NCI-H2171 treated with DMSO at 0.1 percent for 48 hours (cell line): ENCODE data around the gene EIF5.
"Not testable (repeated sequence)": the region's sequence is repeated elsewhere in the genome, so short reads cannot be mapped to it uniquely, and the experiment has no call there.

Source experiments
- DNase-seq: peaks from one replicate; lab custom pipeline; 2025; lab: John Stamatoyannopoulos, UW

The EIF5 gene

DNA sequence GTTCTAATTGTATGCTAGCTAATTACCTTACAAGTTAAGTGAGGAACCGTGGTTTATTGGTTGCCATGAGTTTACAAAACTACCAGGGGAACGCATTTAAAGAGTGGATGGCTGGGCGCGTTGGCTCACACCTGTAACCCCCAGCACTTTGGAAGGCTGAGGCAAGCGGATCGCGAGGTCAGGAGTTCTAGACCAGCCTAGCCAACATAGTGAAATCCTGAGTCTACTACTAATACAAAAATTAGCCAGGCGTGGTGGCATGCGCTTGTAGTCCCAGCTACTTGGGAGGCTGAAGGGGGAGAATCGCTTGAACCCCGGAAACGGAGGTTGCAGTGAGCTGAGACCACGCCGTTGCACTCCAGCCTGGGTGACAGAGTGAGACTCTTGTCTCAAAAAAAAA lies 2.2 kb downstream of the EIF5 start:
- DNase-seq: no peak

- DNase-seq: no peak
These were observed 3.8 kb downstream of the EIF5 start for GRCh38 chr14:103337794-103338193.

DNA sequence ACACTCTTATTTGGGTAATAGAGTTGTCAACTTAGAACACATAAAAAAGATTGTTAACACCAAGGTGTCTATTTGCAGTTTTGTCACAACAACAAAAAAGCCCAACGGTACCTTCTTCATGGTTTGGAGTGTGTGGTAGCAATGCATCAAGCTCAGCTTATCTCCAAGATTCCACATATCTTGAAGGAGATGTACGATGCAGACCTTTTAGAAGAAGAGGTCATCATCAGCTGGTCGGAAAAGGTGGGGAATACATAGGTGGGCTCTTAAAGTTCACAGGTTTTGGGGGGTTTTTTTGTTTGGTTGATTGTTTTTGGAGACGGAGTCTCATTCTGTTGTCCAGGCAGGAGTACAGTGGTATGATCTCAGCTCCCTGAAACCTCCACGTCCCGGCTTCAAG lies 5.5 kb downstream of the EIF5 start:
- no peak for DNase-seq

GRCh38 chr14:103340480-103341212 lies 6.6 kb downstream of the EIF5 start:
- no peak for DNase-seq

GRCh38 chr14:103341250-103342129 lies 7.5 kb downstream of the EIF5 start:
- DNase-seq: no peak

DNA sequence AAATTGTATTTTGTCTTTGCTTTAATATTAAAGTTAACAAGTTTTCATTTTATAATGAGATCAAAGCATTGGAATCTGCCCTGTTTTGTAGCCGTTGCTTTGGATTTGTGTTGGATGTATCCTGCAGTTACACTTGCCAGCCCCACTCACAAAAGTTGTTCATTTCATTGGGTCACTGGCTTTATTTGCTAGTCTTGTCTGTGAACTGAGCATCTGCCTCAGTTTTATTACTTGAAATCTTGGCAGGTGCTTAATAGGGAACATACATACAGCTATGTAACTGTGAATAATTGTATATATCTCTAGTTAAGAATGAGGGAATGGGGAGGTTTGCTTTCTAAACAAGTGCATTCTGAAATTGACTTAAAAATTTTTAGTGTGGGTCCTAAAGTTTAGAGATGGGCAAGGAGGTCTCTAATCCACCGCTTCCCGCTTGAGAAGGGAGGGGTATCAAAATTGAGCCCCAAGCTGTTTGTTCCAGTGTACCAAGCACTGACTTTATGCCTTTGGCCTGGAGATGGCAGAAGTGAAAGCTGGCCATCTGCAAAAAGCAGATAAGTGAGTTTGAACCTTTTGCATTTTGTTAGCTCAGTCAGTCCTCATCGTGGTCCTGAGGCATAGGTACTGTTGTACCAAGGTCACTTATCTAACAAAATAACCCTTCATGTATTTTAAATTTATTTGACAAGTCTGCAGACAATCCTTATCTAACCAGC lies 9.3 kb downstream of the EIF5 start:
- no peak for DNase-seq

DNA sequence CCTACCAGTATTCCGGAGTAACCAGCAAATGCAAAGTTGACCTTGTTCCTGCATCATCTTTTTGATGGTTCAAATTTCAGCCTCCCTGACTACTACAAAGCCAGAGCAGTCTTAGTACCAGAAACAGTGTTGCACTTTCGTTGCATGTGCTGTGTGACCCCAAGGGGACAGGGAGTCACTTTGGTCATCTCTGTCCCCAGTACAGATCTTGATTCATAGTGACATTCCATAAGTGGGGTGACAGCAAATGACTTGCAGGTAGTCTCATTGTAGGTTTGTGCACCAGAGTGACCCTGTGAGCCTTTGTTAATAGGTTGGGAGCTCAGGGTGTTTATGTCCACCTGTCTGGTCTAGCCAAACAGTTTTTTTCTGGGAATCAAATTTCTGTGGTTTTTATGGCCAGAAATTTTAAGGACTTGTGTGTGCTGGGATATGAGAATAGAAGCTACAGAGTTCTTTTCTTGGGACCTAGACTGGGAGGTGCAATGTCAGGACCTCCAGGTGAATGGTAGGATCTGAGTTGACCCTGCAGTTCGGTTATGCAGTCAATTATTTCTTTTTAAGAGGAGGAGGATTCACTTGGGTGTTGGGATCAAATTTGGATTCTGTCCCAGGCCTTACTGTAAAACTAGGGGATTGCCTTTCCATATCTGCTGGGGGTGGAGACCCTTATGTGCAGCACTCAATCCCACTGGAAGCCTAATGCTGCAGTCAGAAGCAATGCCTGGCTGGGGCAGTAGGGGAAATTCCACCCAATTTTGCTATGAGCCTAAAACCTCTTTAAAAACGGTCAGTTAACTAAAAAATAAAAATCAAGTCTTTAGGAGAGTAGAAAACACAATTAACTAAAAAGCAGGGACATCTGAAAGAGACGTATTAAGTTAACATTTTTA lies 10.1 kb downstream of the EIF5 start:
- no peak for DNase-seq

DNA sequence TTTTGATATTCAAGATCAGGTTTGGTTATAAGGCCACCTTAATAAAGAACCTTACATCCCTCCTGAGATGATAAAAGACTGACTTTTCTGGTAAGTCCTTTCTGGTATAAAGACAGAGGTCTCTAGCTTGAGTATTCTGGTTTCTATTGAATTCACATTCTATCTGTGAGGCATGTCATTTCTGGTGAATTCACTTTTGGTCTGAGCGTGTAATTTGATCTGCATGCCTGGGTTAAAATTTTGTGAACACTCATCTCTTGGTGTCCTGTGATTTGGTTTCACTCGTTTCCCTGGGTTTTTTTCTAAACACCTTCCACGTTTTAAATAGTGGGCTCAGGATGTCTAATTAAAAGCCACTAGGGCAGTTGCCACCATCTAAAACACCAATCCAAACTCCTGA lies 12.2 kb downstream of the EIF5 start:
- DNase-seq: peak; percentile 38

GRCh38 chr14:103347091-103347815 lies 13.2 kb downstream of the EIF5 start:
- no peak for DNase-seq

GRCh38 chr14:103348154-103348553 lies 14.1 kb downstream of the EIF5 start:
- no peak for DNase-seq

DNA sequence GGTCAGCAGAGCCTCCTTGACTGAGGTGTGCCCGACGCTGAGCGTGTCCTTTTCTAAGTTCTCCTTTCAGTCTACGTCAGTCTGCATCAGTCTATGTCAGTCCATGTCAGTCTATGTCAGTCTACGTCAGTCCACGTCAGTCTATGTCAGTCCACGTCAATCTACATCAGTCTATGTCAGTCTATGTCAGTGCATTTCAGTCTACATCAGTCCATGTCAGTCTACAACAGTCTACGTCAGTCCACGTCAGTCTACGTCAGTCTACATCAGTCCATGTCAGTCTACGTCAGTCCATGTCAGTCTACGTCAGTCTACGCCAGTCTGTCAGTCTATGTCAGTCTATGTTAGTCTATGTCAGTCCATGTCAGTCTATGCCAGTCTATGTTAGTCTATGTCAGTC lies 15.9 kb downstream of the EIF5 start:
- no peak for DNase-seq

- no peak for DNase-seq
These were observed 19.3 kb downstream of the EIF5 start for GRCh38 chr14:103353362-103353761.

GRCh38 chr14:103354141-103354540 lies 20.1 kb downstream of the EIF5 start:
- DNase-seq: no peak

GRCh38 chr14:103356024-103356682 lies 22.1 kb downstream of the EIF5 start:
- no peak for DNase-seq

- not testable (repeated sequence) for DNase-seq
These were observed 23.5 kb downstream of the EIF5 start for GRCh38 chr14:103357552-103357951.

DNA sequence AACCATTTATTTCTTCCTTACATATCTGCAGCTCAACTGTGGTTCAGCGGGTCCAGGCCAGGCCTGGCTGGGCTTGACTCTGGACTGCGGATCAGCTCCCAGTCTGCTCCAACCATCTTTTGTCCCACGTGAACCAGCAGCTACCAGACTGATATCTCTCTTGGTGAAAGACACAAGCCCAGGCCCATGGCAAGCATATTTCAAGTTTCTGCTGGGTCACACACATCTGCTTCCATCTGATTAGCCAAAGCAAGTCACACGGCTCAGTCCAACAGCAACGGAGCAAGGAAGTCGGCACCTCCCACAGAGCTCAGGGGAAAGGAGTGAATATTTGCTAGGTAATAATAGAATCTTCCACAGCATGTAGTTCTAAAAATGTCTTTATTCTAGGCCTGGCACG lies 26.5 kb downstream of the EIF5 start:
- DNase-seq: no peak

- DNase-seq: no peak
These were observed 27.8 kb downstream of the EIF5 start for GRCh38 chr14:103361867-103362266.

DNA sequence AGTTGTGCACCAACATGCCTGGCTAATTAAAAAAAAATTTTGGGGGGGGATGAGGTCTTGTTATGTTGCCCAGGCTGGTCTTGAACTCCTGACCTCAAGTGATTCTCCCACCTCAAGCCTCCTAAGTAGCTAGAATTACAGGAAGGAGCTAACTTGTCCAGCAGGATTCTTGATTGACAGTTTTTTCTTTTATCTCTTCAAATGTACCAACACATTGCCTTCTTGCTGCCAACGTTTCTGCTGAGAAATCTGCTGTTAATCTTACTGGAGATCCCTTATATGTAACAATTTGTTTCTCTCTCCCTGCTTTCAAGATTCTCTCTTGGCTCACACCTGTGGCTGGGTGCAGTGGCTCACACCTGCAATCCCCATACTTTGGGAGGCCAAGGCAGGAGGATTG lies 28.7 kb downstream of the EIF5 start:
- DNase-seq: no peak

- no peak for DNase-seq
These were observed 32.7 kb downstream of the EIF5 start for GRCh38 chr14:103366741-103367140.

GRCh38 chr14:103367995-103368394 lies 34.0 kb downstream of the EIF5 start:
- DNase-seq: no peak
